ENCODE data around the gene COPE.

- TF ChIP-seq EZH2 (IDR thresholded peaks at IDR 0.05; ENCODE audit: insufficient read depth, poor library complexity, severe bottlenecking) (no peak), EZH2phosphoT487 (IDR thresholded peaks at IDR 0.05; ENCODE audit: insufficient read depth, low read depth) (no peak)
Measured at GRCh38 chr19:18966307-18966706, 47.1 kb upstream of the COPE start.

Data from GM23248 (cell line).